Measurements from ENCODE around the gene FAM53B. TPM values are rescaled to one million over a fixed set of nuclear protein-coding genes. Genes with fewer than 3 reads are reported as not detected.

Gene FAM53B
- total and polyA plus RNA-seq, 12 donors = 11.6 to 42.9 (median 29.1) TPM

GRCh38 chr10:124603376-124604213 lies 140.6 kb downstream of the FAM53B start:
- H3K27me3 ChIP-seq = no peaks in the 10 kb centered on the region
- ATAC-seq (no peak), DNase-seq (peak in 1 of 2 donors; percentile 7)
- TF ChIP-seq CTCF (IDR thresholded peaks at IDR 0.05) = no peak
- H3K27ac ChIP-seq = no peak overlapping the region
- no peaks in the 10 kb centered on the region for H3K4me1 ChIP-seq
- no peak overlapping the region for H3K4me3 ChIP-seq
- 92 to 94% methylated on average over 18 of the region's 18 CpGs for WGBS, 2 donors
- H3K9me3 ChIP-seq = no peaks in the 10 kb centered on the region
- intact Hi-C loops (cut with DNase I) = no loop called here
- no peaks in the 10 kb centered on the region for H3K36me3 ChIP-seq

GRCh38 chr10:124602646-124603365 lies 141.4 kb downstream of the FAM53B start:
- Histone ChIP-seq H3K9me3 (no peaks in the 10 kb centered on the region), H3K4me1 (no peaks in the 10 kb centered on the region), H3K27me3 (no peaks in the 10 kb centered on the region), H3K36me3 (no peaks in the 10 kb centered on the region), H3K27ac (no peak overlapping the region), H3K4me3 (no peak overlapping the region)
- TF ChIP-seq CTCF (IDR thresholded peaks at IDR 0.05) = no peak
- 94 to 96% methylated on average over 12 of the region's 12 CpGs for WGBS, 2 donors
- intact Hi-C loops (cut with DNase I) = no loop called here
- peak in 1 of 2 donors; percentile 6 for DNase-seq
- ATAC-seq = no peak

GRCh38 chr10:124602121-124602561 lies 142.0 kb downstream of the FAM53B start:
- Histone ChIP-seq H3K4me3 (no peak overlapping the region), H3K27me3 (no peaks in the 10 kb centered on the region), H3K36me3 (no peaks in the 10 kb centered on the region), H3K9me3 (no peaks in the 10 kb centered on the region), H3K27ac (no peak overlapping the region), H3K4me1 (no peaks in the 10 kb centered on the region)
- ATAC-seq (no peak), DNase-seq (peak in 1 of 2 donors; percentile 11)
- WGBS, 2 donors = 84 to 97% methylated on average over 12 of the region's 12 CpGs
- intact Hi-C loops (cut with DNase I) = no loop called here
- TF ChIP-seq CTCF (IDR thresholded peaks at IDR 0.05) = no peak

- H3K9me3 ChIP-seq = no peaks in the 10 kb centered on the region
- no peaks in the 10 kb centered on the region for H3K27me3 ChIP-seq
- no peak overlapping the region for H3K27ac ChIP-seq
- H3K36me3 ChIP-seq = no peaks in the 10 kb centered on the region
- intact Hi-C loops (cut with DNase I) = no loop called here
- no peaks in the 10 kb centered on the region for H3K4me1 ChIP-seq
- WGBS, 2 donors = 93 to 96% methylated on average over 29 of the region's 29 CpGs
- ATAC-seq = no peak
- TF ChIP-seq CTCF (IDR thresholded peaks at IDR 0.05) = no peak
- DNase-seq = peak in 1 of 2 donors; percentile 9
- no peak overlapping the region for H3K4me3 ChIP-seq
Measured at GRCh38 chr10:124601431-124602120, 142.6 kb downstream of the FAM53B start.
